Stimulated activated CD8-positive, alpha-beta memory T cell treated with anti-CD3 and anti-CD28 coated beads, Interleukin-15, amount 100 ng/mL, for 4 hours (primary cell): ENCODE results near the gene ERGIC1.

Source experiments
- DNase-seq, 2 donors: peaks; one replicate each; pipeline ENCODE4 v3.0.0-alpha.2; 2020; ENCODE audit warnings: low read depth in 2 of 2

Gene ERGIC1

GRCh38 chr5:172920447-172920849 is 86.4 kb downstream of the ERGIC1 start:
- no peak for DNase-seq

DNA sequence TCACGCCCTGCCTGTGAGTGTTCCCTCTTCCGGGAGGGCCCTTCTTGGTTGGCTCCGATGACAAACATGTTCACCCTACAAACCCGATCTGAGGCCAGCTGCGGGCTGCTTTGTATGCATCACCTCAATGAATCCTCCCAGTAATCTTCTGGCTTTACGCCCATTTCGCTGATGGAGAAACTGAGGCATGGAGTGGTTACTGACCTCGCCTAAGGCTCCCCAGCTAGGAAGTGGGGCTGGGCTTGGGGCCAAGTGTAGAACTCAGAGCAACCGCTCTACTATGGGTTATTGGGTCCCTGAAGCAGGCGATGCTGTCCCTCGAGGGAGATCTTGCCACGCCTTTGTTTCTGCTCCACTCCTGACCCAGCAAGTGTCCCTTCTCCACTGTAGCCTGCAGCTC is 86.9 kb downstream of the ERGIC1 start:
- DNase-seq: no peak

DNA sequence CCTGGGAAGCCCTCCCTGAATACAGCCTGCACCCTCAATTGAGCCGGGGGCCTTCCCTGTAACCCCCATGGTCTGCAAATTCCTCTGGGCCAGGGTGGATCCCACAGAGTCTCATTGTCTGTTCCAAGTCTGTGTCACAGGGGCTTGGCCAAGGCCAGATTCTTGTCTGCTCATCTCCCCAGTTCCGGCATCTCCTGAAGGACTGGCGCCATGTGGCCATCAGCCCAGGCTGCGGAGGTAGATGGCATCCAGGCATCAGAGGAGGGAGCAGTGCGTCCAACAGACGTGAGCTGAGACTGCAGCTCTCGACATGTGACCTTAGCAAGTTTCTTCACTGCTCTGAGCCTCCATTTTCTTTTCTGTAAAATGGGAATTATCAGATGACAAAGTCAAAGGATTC is 87.9 kb downstream of the ERGIC1 start:
- no peak for DNase-seq

GRCh38 chr5:172923539-172923938 is 89.5 kb downstream of the ERGIC1 start:
- no peak for DNase-seq

DNA sequence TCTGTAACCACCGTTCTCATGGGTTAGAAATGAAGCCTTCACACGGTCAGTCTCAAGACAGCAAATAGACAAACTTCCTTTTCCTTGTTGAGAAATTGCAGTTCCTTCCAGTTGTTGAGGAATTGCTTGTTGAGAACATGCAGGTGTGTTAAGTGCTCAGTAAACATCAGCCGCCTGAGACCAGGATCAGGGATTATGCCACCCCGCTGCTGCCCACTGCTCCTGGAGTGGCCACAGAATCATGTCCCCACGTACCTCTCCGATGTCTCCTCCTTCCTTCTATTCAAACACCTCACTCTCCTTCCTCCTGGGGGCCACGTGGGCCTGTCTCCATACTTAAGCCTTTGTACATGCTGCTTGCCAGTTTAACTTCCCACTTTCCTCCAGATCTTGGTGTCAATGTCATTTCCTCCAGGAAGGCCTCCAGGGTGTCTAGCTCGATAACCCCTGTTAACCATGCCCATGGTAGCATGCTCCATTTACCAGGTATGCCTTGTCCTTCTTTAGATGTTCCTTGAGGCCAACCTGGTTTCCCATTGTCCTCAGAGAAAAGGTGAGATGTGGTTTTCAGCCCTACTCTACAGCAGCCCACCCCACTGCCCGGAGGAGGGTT is 91.4 kb downstream of the ERGIC1 start:
- no peak for DNase-seq

DNA sequence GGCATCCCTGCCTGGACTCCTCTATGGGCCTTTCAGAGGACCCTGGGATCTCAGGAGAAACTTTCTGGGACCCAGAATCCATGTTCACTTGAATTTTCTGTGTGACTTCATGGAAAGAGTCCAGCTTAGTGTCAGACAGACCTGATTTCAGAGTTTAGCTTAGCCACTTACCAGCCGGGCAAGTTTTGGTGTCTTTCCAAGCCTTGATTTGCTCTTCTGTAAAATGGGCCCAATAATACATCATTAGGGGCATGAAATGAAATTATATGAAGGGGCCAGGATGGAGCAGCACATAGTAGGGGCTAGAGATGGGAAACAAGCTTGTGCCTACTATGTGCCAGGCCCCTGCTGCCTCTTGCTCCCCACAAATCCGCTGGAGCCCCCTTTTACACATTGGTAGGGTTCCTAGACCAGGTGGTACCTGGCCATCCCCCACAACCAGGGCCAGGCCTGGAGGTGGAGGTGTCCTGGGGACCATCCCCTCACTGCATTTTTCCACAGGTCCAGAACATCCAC is 92.0 kb downstream of the ERGIC1 start:
- no peak for DNase-seq

DNA sequence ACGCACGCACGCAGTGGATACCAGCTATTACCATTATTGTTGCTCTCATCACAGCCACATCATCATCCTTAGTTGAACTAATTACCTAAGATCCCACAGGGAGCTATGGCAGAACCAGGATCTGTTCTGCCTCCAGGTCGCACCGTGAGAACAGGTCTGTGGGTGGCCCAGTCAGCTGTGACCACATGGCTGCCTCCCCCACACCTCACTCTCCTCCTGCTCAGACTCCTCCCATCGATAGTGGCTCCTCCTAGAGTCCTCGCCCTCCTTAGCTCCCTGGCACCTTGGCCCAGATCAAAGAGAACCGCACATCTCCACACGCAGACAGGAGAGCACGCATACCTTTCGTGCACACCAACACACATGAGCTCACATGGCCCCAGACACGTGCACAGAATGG is 92.7 kb downstream of the ERGIC1 start:
- DNase-seq: no peak

DNA sequence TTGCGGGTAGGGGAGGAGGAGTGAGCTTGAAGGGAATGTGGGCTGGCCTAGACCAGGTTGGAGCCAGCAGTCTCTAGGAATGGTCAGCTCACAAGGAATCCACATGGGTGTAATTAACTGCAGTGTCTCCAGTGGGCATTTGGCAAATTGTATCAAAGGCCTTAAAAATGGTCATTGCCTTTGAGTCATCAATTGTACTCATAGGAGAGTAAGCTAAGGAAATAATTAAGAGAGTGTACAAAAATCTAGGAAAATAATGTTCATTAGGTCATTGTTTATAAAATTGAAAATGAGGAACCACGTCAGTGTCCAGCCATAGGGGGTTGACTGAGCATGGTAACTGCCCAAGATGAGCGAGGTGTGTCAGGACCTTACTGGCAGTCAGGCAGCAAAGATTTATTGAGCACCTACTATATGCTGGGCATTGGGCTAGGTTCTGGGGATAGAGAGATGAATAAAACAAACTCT is 95.4 kb downstream of the ERGIC1 start:
- no peak for DNase-seq

GRCh38 chr5:172931001-172931536 is 97.0 kb downstream of the ERGIC1 start:
- DNase-seq: no peak

DNA sequence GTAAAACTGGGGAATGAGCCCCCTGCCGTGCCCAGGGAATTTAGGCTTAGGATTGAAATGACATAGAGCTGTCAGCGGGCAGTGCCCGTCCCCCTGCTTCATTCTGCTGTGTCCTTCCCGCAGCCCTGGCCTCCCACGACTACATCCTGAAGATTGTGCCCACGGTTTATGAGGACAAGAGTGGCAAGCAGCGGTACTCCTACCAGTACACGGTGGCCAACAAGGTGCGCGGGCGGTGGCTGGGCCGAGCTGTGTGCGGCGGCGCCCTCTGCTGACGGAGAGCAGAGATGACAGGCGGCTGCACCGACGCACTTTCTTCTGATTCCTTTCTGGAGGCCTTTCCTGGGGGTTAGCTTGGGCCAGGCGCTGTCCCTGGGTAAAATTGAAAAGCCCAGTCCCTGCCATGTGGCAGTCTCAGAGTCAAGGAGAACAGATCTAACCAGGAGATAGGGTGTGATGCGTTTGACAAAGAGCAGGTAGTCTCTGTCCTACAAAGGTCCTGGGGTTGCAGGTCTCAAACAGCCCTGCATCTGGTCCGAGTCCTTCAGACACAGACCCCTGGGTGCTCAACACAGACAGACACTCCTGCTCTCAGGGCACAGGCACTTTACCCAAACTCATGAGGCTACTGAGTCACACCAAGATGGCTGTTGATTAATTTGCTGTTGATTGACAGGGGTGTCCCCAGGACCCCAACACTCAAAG is 98.4 kb downstream of the ERGIC1 start:
- peak; percentile 43 to 55 for DNase-seq

DNA sequence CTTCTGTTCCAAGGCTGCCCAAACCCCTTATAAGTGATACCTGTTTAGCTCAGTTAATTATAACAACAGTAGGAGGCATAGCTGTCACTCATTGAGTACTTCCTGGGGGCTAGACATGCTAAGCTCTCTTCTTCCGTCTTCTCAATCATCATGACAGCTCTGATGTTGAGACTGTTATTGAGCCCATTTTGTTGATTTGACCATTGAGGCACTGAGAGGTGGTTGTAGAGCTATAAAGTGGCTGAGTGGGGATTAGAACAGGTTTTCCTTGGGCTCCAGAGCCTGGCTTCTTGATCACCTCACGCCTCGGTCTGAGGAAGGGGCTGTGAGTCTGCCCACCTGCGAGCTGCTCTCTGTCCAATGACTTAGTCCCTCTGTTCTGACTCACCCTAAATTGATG is 99.2 kb downstream of the ERGIC1 start:
- DNase-seq: no peak

DNA sequence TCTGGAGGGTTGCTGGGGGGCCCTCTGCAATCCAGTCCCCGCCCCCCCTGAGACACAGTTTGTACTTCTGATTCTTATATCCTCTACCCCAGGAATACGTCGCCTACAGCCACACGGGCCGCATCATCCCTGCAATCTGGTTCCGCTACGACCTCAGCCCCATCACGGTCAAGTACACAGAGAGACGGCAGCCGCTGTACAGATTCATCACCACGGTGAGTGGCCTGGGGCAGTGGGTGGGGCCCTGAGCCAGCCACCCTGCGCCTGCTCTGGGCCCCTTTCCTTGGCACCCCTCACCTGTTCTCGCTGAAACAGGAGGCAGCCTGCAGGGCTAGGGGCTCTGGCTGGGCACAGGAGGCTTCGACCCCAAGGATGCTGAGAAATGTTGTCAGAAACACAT is 101.0 kb downstream of the ERGIC1 start:
- DNase-seq: no peak

- no peak for DNase-seq
Measured at GRCh38 chr5:172936401-172936800, 102.3 kb downstream of the ERGIC1 start.

GRCh38 chr5:172939071-172939470 is 105.0 kb downstream of the ERGIC1 start:
- no peak for DNase-seq

DNA sequence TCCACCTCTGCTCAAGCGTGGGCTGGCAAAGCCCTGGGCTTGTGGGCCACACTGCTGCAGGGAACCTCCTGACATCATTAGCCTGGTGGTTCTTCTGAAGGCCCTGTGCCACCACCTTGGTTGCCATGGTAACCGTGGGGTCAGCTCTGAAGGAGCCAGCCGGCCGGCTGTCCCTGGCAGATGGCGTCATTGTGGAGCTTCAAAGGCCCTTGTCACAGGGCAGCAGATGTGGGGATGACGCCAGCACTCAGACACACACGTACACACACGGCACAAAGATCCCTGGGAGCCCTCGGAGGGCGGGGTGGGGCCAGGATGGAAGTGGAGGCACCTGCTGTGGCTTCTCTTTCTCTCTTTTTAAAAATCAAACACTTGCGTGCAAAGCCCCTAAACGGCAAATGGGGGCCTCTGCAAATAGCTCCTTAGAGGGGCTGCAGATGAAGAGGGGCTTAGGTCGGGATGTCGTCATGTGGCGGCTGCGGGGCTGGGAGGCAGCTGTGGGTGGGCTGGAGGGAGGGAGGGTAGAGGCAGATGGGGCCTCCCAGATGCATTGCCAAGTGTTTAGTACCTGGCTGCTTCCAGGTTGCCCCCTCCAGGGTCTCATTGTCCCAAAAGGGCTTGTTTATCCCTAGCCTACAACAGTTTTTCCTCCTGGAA is 105.7 kb downstream of the ERGIC1 start:
- no peak for DNase-seq

GRCh38 chr5:172940268-172941066 is 106.4 kb downstream of the ERGIC1 start:
- no peak for DNase-seq

GRCh38 chr5:172941067-172941516 is 107.0 kb downstream of the ERGIC1 start:
- no peak for DNase-seq

DNA sequence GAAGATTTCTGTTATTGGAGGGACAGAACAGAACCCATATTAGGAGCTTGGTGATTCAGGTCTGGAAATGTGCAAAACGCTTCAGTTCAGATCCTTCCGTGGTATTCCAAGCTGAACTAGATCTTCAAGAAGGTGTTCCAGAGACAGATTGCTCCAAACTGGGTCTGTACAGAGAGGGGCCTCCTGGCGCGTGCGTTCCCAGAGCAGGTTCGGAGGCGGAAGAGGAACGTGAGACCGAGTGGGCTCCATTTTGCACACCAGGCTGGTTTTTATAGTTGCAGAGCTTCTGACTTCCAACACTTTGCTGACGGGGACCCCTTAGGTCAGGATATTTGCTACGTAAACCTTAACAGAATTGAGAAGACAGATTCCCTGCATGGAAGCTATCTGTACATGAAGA is 108.5 kb downstream of the ERGIC1 start:
- DNase-seq: no peak

DNA sequence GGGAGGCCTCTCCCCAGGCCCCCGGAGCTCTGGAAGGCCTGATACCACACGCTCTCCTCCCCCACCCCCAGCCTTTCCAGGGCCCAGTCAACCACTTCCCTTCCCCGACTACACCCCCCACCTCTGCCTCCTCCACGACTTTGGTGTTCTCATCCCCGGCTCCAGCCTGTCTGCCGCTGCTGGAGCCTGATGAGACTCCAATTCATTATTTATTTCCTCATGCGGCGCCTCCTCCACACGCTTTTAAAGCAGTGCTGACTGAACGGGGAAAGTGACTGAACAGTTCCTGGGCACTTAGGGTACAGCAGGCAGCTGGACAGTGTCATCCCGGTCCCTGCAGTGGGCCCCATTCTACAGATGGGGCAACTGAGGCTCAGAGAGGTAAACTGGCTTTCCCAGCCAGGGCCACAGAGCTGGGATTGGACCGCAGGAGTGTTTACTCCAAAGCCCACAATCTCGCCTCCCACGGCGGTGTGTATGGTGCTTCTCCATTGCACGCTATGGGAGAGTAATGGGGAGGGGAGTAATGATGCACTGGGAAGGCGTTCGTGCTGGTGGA is 109.3 kb downstream of the ERGIC1 start:
- no peak for DNase-seq

GRCh38 chr5:172943906-172944305 is 109.9 kb downstream of the ERGIC1 start:
- no peak for DNase-seq

DNA sequence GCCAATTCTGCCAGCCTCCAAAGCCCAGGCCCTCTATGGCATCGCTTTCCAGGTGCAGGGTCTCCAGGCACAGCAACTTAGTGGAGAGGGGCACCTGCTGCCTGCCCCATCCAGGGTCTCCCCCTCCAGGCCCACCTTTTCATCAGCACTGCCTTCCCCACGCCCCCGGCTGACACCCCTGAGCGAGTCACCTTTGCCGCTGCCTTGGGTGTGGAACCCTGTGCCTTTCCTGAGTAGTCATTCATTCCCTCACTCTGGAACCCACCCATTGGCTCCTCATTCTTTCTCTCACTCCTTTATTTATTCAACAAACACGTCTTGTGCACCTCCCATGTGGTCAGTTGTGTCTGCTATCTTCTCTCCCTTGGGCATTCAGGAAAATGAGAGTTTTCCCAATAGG is 110.7 kb downstream of the ERGIC1 start:
- DNase-seq: no peak
